Superior temporal gyrus (tissue), 1 donor: ENCODE data around the gene CDK13.
"Not testable (repeated sequence)": the region's sequence is repeated elsewhere in the genome, so short reads cannot be mapped to it uniquely, and the experiment has no call there.

Experiments used
- DNase-seq: peaks from one replicate; pipeline ENCODE4 v3.0.0-alpha.2; 2016; ENCODE audit errors: extremely low spot score

The CDK13 gene

GRCh38 chr7:39949971-39950472, at the start of gene CDK13:
TSS of gene CDK13 (plus strand) at chr7:39950256. CDS start at chr7:39950642, 386 bp downstream.
- DNase-seq, result peak; percentile 64

GRCh38 chr7:39904077-39904486, 46.0 kb upstream of the CDK13 start:
- DNase-seq, result no peak

DNA sequence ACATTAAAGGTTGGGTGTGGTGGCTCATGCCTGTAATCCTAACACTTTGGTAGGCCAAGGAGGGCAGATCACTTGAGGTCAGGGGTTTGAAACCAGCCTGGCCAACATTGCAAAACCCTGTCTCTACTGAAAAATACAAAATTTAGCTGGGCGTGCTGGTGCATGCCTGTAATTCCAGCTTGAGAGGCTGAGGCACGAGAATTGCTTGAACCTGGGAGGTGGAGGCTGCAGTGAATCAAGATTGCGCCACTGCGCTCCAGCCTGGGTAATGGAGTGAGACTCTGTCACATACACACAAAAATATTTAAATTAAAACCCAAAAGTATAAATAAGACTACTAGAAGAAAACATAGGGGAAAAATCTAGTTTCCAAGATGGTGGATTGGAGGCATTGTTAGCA, 41.9 kb upstream of the CDK13 start:
- DNase-seq, result no peak

DNA sequence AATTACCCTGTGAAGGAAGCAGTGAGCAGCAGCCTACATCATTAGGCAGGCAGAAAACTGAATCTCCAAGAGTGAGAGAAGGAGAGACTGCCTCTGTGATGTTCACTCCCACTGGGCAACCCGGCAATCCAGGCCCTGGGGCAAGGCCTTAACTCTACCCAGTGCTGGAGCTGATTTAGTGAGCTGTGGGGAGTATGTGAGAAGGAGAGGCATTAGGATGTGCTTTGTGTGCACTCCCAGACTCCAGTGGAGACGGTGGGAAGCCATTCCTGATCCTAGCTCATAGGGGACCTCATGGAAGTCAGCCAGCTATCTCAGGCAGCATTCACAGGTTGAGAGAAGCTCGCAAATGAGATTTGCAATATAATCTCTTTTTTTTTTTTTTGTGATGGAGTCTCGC, 41.1 kb upstream of the CDK13 start:
- DNase-seq, result no peak

- no peak for DNase-seq
Observed at GRCh38 chr7:39909526-39909925, 40.5 kb upstream of the CDK13 start.

GRCh38 chr7:39910108-39910869, 39.8 kb upstream of the CDK13 start:
- DNase-seq, result no peak

- DNase-seq, result no peak
Observed at GRCh38 chr7:39911167-39911566, 38.9 kb upstream of the CDK13 start.

- not testable (repeated sequence) for DNase-seq
Observed at GRCh38 chr7:39915847-39916246, 34.2 kb upstream of the CDK13 start.

GRCh38 chr7:39919646-39920045, 30.4 kb upstream of the CDK13 start:
- no peak for DNase-seq

GRCh38 chr7:39921506-39922175, 28.4 kb upstream of the CDK13 start:
- DNase-seq, result no peak

GRCh38 chr7:39922580-39922979, 27.5 kb upstream of the CDK13 start:
- DNase-seq, result no peak

DNA sequence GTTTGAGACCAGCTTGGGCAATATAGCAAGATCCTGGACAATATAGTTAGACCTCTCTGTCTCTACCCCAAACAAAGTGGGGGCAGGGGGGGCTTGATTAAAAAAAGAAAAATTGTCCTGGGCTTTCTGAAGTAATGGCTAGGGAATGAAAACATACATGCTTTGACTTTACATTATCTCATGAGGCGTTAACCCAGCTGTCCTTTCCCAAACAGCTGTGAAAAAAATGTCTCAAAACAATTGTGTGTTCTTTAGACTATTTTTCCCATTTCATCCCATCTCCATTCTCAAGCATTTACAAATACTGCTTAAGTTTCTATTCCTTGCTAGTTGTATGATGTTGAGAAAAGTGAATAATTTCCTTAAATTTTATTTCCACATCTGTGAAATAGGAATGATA, 27.0 kb upstream of the CDK13 start:
- no peak for DNase-seq

DNA sequence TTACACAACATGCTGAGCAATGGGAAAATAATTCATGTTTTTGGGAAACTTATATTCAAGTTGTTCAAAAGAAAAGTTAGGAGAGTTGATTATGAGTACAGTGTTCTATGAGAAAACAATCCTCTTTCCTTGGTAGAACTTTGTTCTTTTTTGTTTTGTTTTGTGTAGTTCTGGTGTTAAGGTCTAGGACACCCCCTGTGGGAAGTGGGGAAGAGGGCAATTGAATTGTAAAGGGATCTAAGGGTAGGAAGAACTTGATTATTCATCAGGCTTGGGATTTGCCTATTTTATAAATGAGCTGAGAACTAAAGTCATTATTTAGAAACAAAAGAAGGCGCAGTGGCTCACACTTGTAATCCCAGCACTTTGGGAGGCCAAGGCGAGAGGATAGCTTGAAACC, 25.9 kb upstream of the CDK13 start:
- DNase-seq, result no peak

- no peak for DNase-seq
Observed at GRCh38 chr7:39926111-39926510, 23.9 kb upstream of the CDK13 start.

GRCh38 chr7:39927018-39927417, 23.0 kb upstream of the CDK13 start:
- DNase-seq, result no peak

DNA sequence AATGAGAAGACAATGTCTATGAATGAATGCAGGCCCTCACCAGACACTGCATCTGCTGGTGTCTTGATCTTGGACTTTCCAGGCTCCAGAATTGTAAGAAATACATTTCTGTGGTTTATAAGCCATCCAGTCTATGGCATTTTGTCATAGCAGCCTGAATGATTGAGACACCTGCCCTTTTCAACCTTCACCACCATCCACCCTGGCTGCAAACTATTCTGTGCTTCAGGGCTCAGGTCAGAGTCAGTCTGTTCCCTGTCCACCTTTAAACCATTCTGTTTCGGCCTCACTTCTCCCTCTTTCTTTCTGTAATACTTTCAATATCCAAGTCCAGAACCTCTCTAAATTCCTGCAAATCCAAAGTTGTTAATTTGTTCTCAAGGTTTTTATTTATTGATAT, 15.9 kb upstream of the CDK13 start:
- no peak for DNase-seq

GRCh38 chr7:39936761-39937160, 13.3 kb upstream of the CDK13 start:
- no peak for DNase-seq

DNA sequence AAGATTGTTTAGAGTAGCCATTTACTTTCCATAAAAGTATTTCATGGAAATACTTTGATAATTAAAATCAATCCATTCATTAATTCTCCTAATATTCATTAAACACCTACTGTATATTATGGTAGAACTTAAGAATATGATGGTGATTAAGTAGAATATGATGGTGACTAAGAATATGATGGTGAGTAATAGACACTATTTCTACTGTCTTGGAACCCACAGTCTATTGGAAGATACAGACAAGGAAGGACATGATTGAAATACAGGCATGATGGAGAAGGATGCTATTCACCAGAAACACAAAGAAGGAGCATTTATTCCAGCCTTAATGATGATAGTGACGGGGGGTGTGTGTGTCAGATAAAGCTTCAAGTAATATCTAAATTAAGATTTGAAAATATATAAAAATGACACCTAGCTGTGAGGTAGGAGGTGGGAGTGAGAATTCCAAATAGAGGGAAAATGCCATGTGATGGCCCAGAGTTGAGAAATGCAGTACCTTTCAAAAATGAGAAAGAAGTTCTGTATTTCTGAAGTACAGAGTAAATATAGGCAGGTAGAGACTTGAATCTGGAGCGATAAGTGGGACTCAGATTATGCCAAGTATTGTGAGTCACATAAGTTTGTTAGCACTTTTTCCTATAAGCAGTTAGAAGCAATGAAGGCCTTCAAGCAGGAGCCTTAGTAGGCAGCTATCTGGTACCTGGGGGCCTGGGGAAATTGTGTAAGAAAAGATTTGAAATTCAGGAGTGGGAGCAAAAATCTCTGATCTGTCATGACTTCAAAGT, 12.5 kb upstream of the CDK13 start:
- DNase-seq, result no peak

DNA sequence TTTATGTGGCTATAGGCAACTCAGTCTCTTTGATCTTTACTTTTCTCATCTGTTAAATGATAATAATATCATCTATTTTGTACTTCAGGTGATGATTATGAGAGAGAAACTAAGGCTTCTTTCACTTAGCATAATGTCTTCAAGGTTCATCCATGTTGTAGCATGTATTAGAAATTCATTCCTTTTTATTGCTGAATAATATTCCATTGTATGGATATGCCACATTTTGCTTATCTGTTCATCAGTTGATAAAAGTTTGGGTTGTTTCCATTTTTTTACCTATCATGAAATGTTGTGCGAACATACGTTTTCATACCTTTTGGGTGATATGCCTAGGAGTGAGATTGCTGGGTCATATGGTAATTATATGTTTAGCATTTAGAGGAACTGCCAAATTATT, 7.2 kb upstream of the CDK13 start:
- no peak for DNase-seq

DNA sequence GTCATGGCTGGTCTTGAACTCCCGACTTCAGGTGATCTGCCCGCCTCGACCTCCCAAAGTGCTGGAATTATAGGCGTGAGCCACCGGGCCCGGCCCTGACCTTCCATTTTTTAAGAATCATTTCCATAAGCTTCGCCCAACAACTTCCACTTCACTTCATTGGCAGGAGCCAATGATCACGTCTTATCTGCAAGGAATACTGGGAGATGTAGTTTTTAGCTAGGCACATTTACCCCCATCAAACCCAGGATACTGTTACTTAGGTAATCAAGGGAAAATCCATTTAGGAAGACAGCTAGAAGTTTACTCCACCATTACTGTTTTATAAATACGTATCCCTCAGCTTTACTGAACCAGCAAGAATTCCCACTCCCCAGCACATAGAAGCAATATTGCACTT, 3.4 kb upstream of the CDK13 start:
- DNase-seq, result no peak

DNA sequence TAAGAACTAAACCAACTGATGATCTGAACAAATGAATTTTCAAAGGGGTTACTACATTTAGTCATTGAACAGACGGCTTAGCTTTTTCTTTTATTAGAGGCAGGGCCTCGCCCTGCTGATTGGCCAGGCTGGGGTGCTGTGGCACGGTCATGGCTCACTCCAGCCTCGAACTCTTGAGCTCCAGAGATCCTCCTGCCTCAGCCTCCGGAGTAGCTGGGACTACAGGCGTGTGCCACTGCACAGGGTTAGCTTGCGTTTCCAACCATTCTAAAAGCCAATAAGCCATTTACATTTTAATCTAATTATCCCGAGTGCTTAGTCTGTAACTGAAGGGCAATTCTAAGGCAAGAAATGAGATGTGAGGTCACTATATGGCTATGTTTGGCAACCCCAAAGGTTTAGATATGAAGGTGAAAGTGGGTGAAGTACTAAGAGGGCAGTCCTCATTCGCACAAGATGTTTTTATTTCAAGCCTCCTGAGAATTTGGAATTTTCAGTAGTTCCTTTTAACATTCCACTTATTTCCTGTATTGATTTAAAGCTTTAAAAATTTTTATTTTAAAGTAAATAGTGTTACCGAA, 1.6 kb upstream of the CDK13 start:
- peak; percentile 24 for DNase-seq
